Upper lobe of left lung (tissue), 6 donors: ENCODE data around the gene SPAG7. TPM values are rescaled to one million over a fixed set of nuclear protein-coding genes. Genes with fewer than 3 reads are reported as not detected.

ENCODE experiments used
- ATAC-seq, 2 donors: fragments of 200-7000 bp; cut with Tn5 transposase; one replicate each; pipeline ENCODE4 v1.9.1; 2022; ENCODE audit warnings: mild to moderate bottlenecking in 2 of 2, moderate library complexity in 2 of 2; ENCODE audit not compliant: low FRiP score in 2 of 2
- DNase-seq, 2 donors: peaks; one replicate each; pipeline ENCODE4 v3.0.0-alpha.2; 2019 to 2020
- H3K27ac ChIP-seq, 4 donors: fragments of 200-600 bp; sonication (generic); one replicate each; pipeline ENCODE4 v1.5.1; 2016 to 2019
- H3K27me3 ChIP-seq, 4 donors: fragments of 200-600 bp; sonication (generic); one replicate each; pipeline ENCODE4 v1.5.1; 2017 to 2019
- H3K36me3 ChIP-seq, 4 donors: fragments of 200-600 bp; sonication (generic); one replicate each; pipeline ENCODE4 v1.5.1; 2016 to 2019
- H3K4me1 ChIP-seq, 4 donors: fragments of 200-600 bp; sonication (generic); one replicate each; pipeline ENCODE4 v1.5.1; 2018 to 2019
- H3K4me3 ChIP-seq, 4 donors: fragments of 200-600 bp; sonication (generic); one replicate each; pipeline ENCODE4 v1.5.1; 2017 to 2019; ENCODE audit warnings: mild to moderate bottlenecking in 2 of 4, moderate library complexity in 1 of 4
- H3K9me3 ChIP-seq, 4 donors: fragments of 200-600 bp; sonication (generic); one replicate each; pipeline ENCODE4 v1.5.1; 2018 to 2019
- CTCF ChIP-seq, 6 experiments: fragments of 450-650 bp in 4 of 6; fragments of 200-600 bp in 2 of 6; sonication (generic) in 2 of 6; IDR thresholded peaks; one replicate each; pipeline ENCODE4 v1.5.1; 2016 to 2019; ENCODE audit warnings: antibody characterized with exemption in 6 of 6
- EP300 ChIP-seq, 4 donors: sonication (generic); formaldehyde crosslinking; IDR thresholded peaks; one replicate each; pipeline ENCODE4 v1.5.1; 2017; ENCODE audit warnings: antibody characterized with exemption in 4 of 4, control low read depth in 2 of 4
- POLR2A ChIP-seq, 4 donors: fragments of 450-650 bp; IDR thresholded peaks; one replicate each; pipeline ENCODE4 v1.5.1; 2016 to 2017; ENCODE audit warnings: antibody characterized with exemption in 4 of 4, mild to moderate bottlenecking in 2 of 4
- POLR2AphosphoS5 ChIP-seq, 2 donors: sonication (generic); formaldehyde crosslinking; IDR thresholded peaks; one replicate each; pipeline ENCODE4 v1.5.1; 2017; ENCODE audit warnings: antibody characterized with exemption in 2 of 2
- WGBS, 2 donors: methylation state at CpG; one replicate each; pipeline ENCODE4 v1.1.5; 2017 to 2018; 5-methylcytosine and 5-hydroxymethylcytosine counted together
- total RNA-seq, 6 donors: library from RNA; depleted of rRNA in 4 of 6; stranded (reverse); fragments of >200 nt in 4 of 6; gene quantifications; one replicate each; pipeline versions ENCODE4 v1.1.0 to v1.2.1, GENCODE V29; 2016 to 2021
- donor health status: DM: no; HTN: no; CAD: no; lungs with moderate emphysema.
- donor health status: DM: no; HTN: yes; CAD: no; lungs with severe emphysema.

The SPAG7 gene
- total RNA-seq, 6 donors from 2014 or later, result 48.2 to 66.4 (median 63.8) TPM

- Histone ChIP-seq H3K4me3 (no peak overlapping the region), H3K9me3 (no peaks in the 10 kb centered on the region), H3K27me3 (no peaks in the 10 kb centered on the region), H3K36me3 (peaks cover 8 to 25% (median 16%) of the 10 kb centered on the region in 4 donors), H3K27ac (peak overlapping the region in 1 of 4 donors; percentile 36), H3K4me1 (peaks cover 20 to 30% (median 21%) of the 10 kb centered on the region in 4 donors)
- DNase-seq (peak in 1 of 2 donors; percentile 46), ATAC-seq (peak in 1 of 2 donors; percentile 49)
- TF ChIP-seq POLR2A (IDR thresholded peaks at IDR 0.05) (no peak), CTCF (IDR thresholded peaks at IDR 0.05) (peak in 1 of 6 experiments; percentile 18), POLR2AphosphoS5 (IDR thresholded peaks at IDR 0.05) (no peak), EP300 (IDR thresholded peaks at IDR 0.05) (no peak)
- 10 to 29% methylated on average over 13 to 14 of the region's 14 CpGs for WGBS, 2 donors
These were observed 33.2 kb downstream of the SPAG7 start for GRCh38 chr17:4934173-4934979.

DNA sequence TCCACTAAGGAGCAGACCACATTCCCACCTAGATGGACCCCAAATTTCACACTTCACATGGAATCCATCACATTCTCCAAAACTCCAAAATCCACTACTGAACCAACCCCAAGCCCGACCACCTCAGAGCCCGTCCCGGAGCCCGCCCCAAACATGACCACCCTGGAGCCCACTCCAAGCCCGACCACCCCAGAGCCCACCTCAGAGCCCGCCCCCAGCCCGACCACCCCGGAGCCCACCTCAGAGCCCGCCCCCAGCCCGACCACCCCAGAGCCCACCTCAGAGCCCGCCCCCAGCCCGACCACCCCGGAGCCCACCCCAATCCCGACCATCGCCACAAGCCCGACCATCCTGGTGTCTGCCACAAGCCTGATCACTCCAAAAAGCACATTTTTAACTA, 34.0 kb downstream of the SPAG7 start:
- ATAC-seq (no peak), DNase-seq (no peak)
- H3K4me1 ChIP-seq, result peaks cover 12 to 23% (median 13%) of the 10 kb centered on the region in 4 donors
- WGBS, 2 donors, result 82 to 85% methylated on average over 4 to 9 of the region's 16 CpGs
- H3K27me3 ChIP-seq, result no peaks in the 10 kb centered on the region
- peaks cover 8 to 25% (median 16%) of the 10 kb centered on the region in 4 donors for H3K36me3 ChIP-seq
- peak overlapping the region in 1 of 4 donors; percentile 36 for H3K27ac ChIP-seq
- H3K4me3 ChIP-seq, result no peak overlapping the region
- no peaks in the 10 kb centered on the region for H3K9me3 ChIP-seq
- TF ChIP-seq POLR2A (IDR thresholded peaks at IDR 0.05) (no peak), CTCF (IDR thresholded peaks at IDR 0.05) (no peak), POLR2AphosphoS5 (IDR thresholded peaks at IDR 0.05) (no peak), EP300 (IDR thresholded peaks at IDR 0.05) (no peak)

GRCh38 chr17:4932756-4933155, 34.9 kb downstream of the SPAG7 start:
- DNase-seq, result no peak
- H3K4me3 ChIP-seq, result no peak overlapping the region
- H3K27me3 ChIP-seq, result no peaks in the 10 kb centered on the region
- no peak overlapping the region for H3K27ac ChIP-seq
- H3K4me1 ChIP-seq, result peaks cover 5 to 14% (median 8%) of the 10 kb centered on the region in 4 donors
- TF ChIP-seq CTCF (IDR thresholded peaks at IDR 0.05) (no peak), EP300 (IDR thresholded peaks at IDR 0.05) (no peak), POLR2A (IDR thresholded peaks at IDR 0.05) (no peak), POLR2AphosphoS5 (IDR thresholded peaks at IDR 0.05) (no peak)
- WGBS, 2 donors, result 90 to 94% methylated on average over 8 to 12 of the region's 12 CpGs
- ATAC-seq, result no peak
- H3K9me3 ChIP-seq, result no peaks in the 10 kb centered on the region
- peaks cover 8 to 17% (median 12%) of the 10 kb centered on the region in 4 donors for H3K36me3 ChIP-seq

GRCh38 chr17:4931963-4932362, 35.7 kb downstream of the SPAG7 start, which contains the start of gene GP1BA:
Gene GP1BA, plus strand, starts transcription at chr17:4932277. Its CDS starts 328 bp downstream, at chr17:4932605.
- ATAC-seq, result no peak
- no peak for DNase-seq
- 75 to 80% methylated on average over 14 of the region's 14 CpGs for WGBS, 2 donors

More at GRCh38 chr17:4931963-4932362, 35.7 kb downstream of the SPAG7 start, which contains the start of gene GP1BA:
- peaks cover 2 to 9% (median 4%) of the 10 kb centered on the region in 4 donors for H3K36me3 ChIP-seq
- peaks cover 5 to 13% (median 8%) of the 10 kb centered on the region in 4 donors for H3K4me1 ChIP-seq
- H3K27ac ChIP-seq, result no peak within 1 kb of the TSS
- TF ChIP-seq CTCF (IDR thresholded peaks at IDR 0.05) (no peak), EP300 (IDR thresholded peaks at IDR 0.05) (no peak), POLR2A (IDR thresholded peaks at IDR 0.05) (no peak), POLR2AphosphoS5 (IDR thresholded peaks at IDR 0.05) (no peak)
- no peaks in the 10 kb centered on the region for H3K9me3 ChIP-seq
- no peak within 1 kb of the TSS for H3K4me3 ChIP-seq
- no peaks in the 10 kb centered on the region for H3K27me3 ChIP-seq
